ENCODE data around the gene INF2. TPM values are rescaled to one million over a fixed set of nuclear protein-coding genes. Genes with fewer than 3 reads are reported as not detected.
"Not testable (repeated sequence)": the region's sequence is repeated elsewhere in the genome, so short reads cannot be mapped to it uniquely, and the experiment has no call there.

Gene INF2
- polyA plus RNA-seq, 4 donors: 44.6 to 69.0 (median 49.9) TPM

DNA sequence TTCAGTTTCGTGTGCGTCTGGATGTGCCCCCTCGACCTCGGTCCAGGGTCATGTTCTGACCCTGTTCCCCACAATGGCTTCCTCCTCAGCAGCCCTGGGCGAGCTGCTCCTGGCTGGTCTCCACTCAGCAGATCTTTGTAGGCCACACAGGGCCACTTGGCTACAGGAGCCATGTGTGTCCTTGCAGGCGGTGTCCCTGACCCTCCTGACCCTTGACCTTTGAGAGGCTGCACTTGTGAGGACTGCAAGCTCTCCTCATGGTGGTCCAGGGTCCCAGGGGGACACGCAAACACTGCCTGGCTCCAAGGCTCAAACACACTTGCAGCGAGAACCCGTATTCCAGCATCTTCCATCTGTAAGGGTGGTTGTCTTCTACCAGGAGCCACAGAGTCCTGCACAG, 56.0 kb downstream of the INF2 start:
- no peak for DNase-seq (ENCODE audit: low read depth in 4 of 4, low spot score in 3 of 4)

DNA sequence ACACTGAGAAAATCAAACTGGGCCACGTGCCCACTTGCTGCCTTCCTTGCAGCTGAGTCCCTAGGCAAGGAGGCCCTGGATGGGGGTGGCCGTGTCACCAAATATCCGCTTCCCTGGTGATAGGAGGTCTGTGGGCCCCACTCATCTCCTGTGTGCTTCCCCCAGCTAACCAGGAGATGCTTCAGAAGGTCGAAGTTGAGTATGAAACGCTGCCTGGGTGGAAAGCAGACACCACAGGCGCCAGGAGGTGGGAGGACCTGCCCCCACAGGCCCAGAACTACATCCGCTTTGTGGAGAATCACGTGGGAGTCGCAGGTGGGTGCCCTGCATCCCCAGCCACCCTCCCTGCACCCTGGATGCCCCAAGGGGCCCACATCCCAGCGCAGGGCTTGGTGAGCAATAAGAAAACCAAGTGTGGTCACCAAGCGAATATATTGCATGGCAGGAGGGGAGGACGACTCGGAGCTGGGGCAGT, 56.7 kb downstream of the INF2 start:
- DNase-seq (ENCODE audit: low read depth in 4 of 4, low spot score in 3 of 4): no peak

DNA sequence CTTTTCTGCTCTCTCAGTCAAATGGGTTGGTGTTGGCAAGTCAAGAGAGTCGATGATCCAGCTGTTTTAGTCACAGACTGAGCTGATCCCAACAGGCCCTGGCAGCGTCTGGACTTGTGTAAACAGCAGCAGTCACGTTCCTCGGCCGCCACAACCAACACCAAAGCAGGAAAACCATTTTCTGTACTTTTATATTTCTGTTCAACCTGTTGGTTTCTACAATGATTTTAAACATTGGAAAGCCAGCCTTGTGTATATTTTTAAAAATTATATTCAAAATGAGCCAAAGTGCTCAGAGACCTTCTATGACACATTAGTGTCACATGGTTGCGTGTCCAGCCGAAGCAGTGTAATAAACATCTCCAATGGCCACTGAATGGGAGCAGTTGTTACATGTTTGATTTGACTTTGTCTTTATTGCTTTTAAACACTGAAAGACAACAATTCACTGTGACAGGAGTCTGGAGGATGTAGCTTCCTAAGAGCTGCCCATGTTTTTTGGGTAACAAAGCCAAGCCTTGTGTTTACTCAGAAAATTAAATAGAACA, 57.6 kb downstream of the INF2 start:
- DNase-seq (ENCODE audit: low read depth in 4 of 4, low spot score in 3 of 4): no peak

DNA sequence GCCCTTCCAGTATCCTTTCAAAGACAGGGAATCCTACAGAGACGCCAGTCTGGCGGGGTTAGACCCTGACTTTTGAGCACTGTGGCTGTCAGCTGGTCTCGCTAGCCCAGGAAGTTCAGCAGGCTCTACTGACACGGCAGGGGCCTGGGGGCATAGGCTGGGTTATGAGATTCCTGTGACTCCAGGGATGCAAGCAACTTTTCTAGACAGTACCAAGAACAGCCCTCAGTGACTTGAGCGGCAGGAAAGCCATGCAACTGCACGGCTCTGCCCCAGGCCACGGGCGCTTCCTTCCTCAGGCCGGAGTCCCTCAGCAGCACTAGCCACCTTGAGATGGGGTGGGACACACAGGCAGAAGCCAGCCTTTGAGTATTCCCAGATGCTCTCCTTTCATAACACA, 58.5 kb downstream of the INF2 start:
- DNase-seq (ENCODE audit: low read depth in 4 of 4, low spot score in 3 of 4): no peak

DNA sequence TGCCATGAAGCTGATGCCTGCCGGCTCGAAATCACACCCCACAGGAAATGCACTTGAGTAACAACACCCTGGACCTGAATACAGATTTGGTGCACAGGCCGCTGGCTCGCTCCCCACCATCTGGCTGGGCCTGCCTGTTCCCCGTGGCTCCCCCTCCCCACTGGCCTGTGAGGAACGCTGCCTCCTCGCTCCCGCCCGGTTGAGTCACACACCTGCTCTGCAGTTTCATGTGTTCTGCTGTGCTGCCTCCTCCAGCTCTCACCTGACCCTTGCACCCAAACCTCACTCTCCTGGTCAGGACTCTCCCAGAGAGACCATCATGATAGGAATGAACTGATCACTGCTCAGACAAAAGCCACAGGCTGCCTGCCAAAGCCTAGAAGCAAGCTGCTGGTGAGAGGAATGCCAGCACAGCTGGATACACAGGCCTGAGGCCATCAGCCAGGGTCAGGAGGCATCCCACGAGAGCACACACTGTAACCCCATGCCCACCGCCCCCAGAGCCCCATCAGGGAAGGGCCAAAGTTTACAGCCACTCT, 59.8 kb downstream of the INF2 start:
- DNase-seq (ENCODE audit: low read depth in 4 of 4, low spot score in 3 of 4): no peak

DNA sequence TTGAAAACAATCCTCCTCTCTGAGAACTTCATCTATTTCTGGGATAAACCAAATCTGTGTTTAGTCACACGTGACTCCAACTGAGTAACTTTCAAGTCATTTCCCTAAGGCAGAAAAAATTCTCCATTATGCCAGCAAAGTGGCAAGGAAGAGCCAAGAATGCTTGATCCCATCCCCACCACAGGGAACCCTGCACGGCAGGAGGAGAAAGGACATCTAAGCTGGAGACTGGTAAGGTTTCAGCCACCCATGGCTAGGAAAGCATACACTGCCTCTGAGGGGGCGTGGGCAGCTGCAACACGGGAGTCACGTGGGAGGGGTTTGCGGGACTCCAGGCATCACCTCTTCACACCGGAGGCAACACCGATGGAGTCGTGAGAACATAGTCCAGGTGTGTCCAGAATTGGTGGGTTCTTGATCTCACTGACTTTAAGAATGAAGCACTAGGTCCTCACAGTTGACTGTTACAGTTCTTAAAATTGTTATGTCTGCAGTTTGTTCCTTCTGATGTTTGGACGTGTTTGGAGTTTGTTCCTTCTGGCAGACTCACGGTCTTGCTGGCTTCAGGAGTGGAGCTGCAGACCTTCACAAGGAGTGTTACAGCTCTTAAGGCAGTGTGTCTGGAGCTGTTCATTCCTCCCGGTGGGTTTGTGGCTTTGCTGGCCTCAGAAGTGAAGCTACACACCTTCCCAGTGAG, 60.8 kb downstream of the INF2 start:
- no peak for DNase-seq (ENCODE audit: low read depth in 4 of 4, low spot score in 3 of 4)

DNA sequence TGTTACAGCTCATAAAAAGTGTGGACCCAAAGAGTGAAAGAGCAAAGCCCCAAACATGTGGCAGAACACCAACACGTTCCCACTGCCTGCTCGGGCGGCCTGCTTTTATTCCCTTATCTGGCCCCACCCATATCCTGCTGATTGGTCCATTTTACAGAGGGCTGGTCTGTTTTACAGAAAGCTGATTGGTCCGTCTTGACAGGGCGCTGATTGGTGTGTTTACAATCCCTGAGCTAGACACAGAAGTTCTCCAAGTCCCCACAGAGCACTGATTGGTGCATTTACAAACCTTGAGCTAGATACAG, 61.3 kb downstream of the INF2 start:
- DNase-seq (ENCODE audit: low read depth in 4 of 4, low spot score in 3 of 4): not testable (repeated sequence)

DNA sequence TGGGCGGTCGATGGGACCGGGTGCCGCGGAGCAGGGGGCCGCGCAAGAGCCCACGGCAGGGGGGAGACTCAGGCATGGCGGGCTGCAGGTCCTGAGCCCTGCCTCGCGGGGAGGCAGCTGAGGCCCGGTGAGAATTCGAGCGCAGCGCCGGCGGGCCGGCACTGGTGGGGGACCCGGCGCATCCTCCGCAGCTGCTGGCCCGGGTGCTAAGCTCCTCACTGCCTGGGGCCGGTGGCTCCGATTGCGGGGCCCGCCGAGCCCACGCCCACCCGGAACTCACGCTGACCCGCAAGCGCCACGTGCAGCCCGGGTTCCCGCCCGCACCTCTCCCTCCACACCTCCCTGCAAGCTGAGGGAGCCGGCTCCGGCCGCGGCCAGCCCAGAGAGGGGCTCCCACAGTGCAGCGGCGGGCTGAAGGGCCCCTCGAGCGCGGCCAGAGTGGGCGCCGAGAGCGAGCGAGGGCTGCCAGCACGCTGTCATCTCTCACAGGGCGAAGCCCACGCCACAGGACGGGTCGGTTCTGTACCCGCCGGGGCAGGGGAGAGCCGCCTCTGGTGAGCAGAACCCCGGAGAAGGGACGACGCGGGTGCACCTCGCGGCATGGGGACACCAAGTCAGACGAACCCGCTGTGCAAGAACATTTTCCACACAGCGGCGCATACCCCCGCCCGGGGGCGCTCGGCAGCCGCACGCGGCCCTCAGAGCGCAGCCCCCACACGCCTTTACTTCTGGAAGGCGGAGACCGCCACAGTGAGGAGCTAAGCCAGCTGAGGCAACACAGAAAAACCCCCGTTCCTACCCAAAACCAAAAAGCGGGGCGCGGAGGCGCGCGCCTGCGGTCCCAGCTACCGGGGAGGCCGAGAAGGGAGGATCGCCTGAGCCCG, 62.4 kb downstream of the INF2 start:
- DNase-seq (ENCODE audit: low read depth in 4 of 4, low spot score in 3 of 4): no peak

DNA sequence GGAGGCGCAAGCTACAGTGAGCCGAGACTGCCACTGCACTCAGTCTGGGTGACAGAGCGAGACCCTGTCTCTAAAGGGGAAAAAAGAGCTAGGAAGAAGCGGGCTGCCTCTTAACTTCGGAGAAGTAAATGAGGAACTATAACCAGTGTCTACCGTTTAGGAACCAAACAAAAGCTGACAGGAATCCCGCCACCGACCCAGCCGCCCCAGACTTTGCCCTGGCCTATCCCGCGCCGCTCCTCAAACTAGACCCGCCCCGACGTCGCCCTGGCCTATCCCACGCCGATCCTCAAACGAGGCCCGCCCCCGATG, 63.0 kb downstream of the INF2 start:
- no peak for DNase-seq (ENCODE audit: low read depth in 4 of 4, low spot score in 3 of 4)

DNA sequence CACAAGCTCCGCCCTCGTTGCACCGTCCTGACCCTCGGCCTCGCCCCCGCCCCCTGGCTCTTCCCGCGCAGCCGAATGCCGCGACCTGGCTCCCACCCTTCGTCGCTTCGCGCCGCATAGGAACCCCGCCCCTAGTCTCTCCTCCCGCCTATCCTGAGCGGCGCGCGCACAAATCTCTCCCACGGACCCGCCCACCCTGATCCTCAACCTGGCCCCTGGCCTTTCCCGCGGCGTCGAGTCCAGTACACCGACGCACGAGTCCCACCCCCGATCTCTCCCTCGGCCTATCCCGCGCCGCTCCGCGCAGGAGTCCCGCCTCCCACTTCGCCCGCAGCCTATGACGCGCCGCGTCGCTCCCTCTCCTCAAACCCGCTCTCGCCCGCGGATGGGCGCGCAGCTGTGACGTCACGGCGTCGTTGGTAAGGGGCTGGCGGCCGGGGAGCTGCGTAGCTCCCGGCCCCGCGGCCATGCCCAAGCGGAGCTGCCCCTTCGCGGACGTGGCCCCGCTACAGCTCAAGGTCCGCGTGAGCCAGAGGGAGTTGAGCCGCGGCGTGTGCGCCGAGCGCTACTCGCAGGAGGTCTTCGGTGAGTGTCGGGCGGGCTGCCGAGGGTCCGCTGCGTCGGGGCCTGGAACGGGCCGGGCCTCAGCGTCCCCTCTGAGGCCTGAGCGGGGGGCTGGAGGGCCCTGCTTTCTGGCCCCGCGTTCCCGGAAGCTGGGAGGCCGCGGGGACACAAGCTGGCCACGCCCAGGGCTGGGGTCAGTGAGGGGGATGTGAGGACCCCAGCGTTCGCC, 63.5 kb downstream of the INF2 start, which contains the start of gene SIVA1:
Gene SIVA1, plus strand, starts transcription at position 413 of the 793 bp plus-strand sequence. Its CDS starts 55 bp downstream, at position 468.
- DNase-seq (ENCODE audit: low read depth in 4 of 4, low spot score in 3 of 4): peak; percentile 97 to 100 (median 98)

DNA sequence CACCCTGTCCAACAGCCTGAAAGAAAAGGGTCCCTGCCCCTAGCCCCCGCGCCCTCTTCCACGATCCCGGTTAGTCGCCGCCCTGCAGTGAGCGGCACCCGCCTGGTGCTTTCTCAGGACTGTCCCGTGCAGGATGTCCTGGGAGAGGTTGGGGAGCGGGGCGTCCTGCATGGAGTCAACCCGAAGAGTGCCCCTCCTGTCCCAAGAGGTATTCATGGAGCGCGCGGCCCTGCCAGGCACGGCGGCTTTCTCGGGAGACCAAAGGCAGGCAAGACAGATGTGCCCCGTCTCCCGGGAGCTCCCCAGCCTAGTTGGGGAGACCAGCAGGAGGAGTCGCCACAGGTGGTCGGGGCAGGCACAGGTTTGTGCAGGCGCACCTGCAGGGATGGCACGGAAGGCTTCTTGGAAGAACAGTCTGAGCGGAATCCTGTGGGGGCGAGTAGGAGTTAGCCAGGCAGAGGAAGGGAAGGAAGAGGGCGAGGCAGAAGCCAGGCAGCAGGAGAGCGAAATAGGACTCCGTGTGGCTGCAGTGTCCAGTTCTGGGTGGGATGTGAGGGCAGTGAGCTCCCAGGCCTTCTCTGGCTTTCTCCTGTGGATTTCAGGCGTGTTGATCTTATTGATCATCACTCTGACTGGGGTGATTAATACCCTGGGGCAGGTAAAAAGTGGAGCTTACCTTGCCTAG, 64.3 kb downstream of the INF2 start:
- DNase-seq (ENCODE audit: low read depth in 4 of 4, low spot score in 3 of 4): no peak

DNA sequence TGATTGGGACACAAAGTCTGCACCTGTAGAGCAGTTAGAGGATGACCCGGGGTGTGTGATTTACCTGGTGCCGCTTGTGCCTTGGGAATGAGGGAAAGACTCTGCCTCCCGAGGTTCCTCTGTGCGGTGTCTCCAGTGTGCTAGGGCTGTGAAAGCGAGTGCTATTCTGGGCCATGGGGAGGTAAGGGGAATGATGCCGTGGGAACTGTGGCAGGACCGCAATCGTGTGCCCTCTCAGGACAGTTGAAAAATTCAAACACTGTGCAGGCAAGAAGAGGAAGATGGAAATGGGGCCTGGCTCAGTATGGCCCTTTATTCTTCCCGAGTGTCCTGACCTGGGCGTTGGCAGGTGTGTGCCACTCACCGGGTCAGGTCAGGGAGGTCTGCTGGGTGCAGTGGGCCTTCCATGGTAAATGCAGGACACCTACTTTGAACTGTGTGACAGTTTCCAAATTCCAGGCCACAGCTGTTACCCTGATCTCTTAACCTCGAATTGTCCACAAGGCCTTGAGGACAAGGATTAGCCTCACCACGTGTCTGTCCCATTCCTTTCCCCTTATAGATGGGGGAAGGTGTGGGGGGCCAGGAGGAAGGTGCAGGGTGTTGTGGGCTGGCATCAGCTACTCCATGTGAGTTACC, 64.9 kb downstream of the INF2 start:
- no peak for DNase-seq (ENCODE audit: low read depth in 4 of 4, low spot score in 3 of 4)

DNA sequence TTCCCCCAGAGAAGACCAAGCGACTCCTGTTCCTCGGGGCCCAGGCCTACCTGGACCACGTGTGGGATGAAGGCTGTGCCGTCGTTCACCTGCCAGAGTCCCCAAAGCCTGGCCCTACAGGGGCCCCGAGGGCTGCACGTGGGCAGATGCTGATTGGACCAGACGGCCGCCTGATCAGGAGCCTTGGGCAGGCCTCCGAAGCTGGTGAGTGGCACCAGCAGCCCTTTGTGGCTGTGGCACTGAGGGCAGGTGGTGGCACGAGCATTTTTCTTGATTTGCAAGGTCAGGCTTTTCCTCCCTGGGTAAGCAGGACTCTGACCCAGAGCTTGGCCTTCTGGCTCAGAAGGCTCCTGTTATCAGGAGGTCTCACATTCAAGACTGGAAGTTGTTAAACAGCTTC, 66.2 kb downstream of the INF2 start:
- DNase-seq (ENCODE audit: low read depth in 4 of 4, low spot score in 3 of 4): no peak

DNA sequence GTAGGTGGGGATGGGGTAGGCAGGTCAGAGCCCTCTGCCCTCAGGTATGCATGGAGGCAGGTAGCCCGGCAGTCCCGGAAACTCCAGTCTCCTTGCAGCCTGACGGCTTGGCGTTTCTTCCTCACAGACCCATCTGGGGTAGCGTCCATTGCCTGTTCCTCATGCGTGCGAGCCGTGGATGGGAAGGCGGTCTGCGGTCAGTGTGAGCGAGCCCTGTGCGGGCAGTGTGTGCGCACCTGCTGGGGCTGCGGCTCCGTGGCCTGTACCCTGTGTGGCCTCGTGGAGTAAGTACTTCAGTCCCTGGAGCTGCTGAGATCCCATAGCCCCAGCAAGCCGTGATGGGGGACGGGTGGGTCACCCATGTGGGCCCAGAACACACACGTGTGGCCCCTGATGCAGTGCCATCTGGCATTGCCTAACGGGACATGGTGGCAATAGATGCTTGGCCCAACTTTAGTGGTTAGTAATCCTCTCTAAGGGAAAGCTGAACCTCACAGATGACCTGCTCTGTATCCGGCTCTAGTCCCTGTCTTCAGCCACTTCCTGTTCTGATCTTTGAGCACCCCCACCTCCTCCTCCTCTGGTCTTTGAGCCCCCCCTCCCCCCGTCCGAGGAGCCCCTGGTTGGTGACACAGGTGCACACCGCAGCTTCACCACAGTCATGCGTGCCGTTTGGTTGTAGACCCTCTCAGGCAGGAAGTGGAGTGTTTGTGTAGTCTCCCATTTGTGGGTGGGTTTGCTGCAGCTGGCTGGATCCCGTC, 67.2 kb downstream of the INF2 start:
- DNase-seq (ENCODE audit: low read depth in 4 of 4, low spot score in 3 of 4): no peak

DNA sequence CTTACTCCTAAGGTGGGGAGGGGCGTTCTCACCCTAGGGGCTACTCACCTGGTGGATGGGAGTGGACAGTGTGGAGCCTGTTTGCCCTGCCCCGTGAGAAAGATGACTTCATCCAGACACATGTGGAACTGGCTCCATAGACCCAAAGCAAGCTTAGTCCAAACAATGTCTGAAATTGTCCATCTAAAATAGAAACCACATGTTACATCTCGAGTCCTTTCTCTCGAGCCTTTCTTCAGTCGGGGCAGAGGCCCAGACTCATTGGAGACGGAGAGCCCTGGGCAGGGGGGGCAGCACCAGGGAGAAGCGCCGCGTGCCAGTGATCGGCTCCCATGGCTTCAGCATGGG, 67.8 kb downstream of the INF2 start:
- DNase-seq (ENCODE audit: low read depth in 4 of 4, low spot score in 3 of 4): no peak

DNA sequence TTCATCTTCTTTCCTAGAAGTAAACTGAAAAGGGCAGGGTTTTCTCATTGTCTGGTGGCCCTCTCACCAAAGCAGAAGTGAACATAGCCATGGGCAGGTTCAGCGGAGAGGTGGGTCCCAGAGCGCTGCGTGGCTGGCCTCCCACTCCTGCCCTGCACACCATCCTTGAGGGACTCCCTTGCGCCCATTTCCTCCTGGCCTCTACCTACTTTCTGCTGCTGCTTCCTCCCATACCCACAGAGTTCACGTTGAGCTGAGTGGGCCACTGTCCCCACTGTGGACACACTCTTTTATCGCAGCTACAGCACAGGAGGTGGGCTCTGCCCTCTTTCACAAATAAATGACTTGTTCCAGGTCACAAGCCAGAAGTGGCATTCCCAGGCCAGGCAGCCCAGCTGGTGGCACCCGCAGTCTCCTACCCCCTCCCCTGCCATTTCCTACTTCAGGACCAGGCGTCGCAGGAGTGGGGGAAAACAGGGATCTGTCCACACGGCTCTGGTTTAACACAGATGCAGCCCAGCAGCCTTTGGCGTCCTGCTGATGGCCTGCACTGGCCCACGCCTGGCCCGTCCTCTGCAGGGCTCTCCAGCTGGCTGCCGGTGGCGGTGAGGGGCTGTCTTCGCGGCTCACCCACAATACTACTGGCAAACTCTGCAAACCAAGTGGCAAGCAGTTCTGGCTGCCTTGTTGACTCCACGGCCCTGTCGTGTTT, 68.4 kb downstream of the INF2 start:
- no peak for DNase-seq (ENCODE audit: low read depth in 4 of 4, low spot score in 3 of 4)

DNA sequence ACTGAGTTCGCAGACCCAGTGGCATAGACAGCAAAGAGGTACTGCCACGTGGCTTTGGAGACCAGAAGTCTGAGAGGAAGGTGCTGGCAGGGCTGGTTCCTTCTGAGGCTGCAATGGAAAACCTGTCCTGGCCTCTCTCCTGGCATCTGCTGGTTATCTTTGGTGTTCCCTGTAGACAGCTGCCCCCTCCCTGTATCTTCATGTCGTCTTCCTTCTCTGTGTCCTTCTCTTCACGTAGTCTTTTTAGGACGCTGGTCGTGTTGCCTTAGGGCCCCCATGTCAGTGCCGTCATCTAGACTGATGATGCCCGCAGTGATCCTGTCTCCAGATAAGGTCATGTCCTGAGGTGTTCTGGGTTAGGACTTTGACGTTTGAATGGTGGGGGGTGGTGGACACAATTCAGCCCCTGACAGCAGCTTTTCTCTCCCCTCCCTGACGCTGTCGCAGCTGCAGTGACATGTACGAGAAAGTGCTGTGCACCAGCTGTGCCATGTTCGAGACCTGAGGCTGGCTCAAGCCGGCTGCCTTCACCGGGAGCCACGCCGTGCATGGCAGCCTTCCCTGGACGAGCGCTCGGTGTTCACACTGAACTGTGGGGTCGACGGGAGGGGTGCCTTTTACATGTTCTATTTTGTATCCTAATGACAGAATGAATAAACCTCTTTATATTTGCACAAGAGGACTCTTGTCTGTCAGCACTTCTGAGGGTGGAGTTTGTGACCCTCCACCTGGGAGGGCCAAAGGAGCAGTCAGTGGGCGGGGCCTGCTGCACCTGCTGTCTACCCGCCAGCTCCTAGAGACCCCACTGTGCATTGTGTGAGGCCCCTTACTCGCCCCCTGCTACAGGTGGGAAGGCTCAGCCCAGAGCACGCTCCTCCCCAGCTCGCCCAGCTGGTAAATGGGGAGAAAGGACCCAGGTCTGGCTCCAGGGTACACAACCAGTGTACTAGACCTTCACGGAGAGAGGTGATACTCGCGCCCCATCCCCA, 69.9 kb downstream of the INF2 start:
- no peak for DNase-seq (ENCODE audit: low read depth in 4 of 4, low spot score in 3 of 4)
